Neural progenitor cell (in vitro differentiated cells): ENCODE measurements around the gene CHD6. TPM values are rescaled to one million over a fixed set of nuclear protein-coding genes. Genes with fewer than 3 reads are reported as not detected.

Experiments
- DNase-seq: peaks from one replicate; pipeline ENCODE4 v3.0.0-alpha.2; 2016; ENCODE audit warnings: low spot score
- H2AFZ ChIP-seq: fragments of 200-600 bp; sonication (generic); replicated peaks from 2 replicates; pipeline ENCODE4 v1.6.1; 2016; ENCODE audit warnings: antibody characterized with exemption
- H3F3A ChIP-seq: fragments of 200-600 bp; sonication (generic); 2 replicates; pipeline ENCODE4 v1.6.1; 2016; ENCODE audit warnings: antibody characterized with exemption, low read depth
- H3K27ac ChIP-seq: fragments of 200-600 bp; sonication (generic); 2 replicates; pipeline ENCODE4 v1.5.1; 2016; ENCODE audit warnings: mild to moderate bottlenecking
- H3K27me3 ChIP-seq: fragments of 200-600 bp; sonication (generic); 2 replicates; pipeline ENCODE4 v1.6.1; 2016; ENCODE audit warnings: mild to moderate bottlenecking, moderate library complexity
- H3K36me3 ChIP-seq: fragments of 200-600 bp; sonication (generic); 2 replicates; pipeline ENCODE4 v1.5.1; 2016
- H3K4me1 ChIP-seq: fragments of 200-600 bp; sonication (generic); 2 replicates; pipeline ENCODE4 v1.6.1; 2016; ENCODE audit warnings: mixed run types
- H3K4me2 ChIP-seq: fragments of 200-600 bp; sonication (generic); 2 replicates; pipeline ENCODE4 v1.6.1; 2016
- H3K4me3 ChIP-seq: fragments of 200-600 bp; sonication (generic); 2 replicates; pipeline ENCODE4 v1.5.1; 2016
- H3K79me2 ChIP-seq: fragments of 200-600 bp; sonication (generic); 2 replicates; pipeline ENCODE4 v1.6.1; 2016; ENCODE audit warnings: low read depth
- H3K9ac ChIP-seq: fragments of 200-600 bp; sonication (generic); 2 replicates; pipeline ENCODE4 v1.6.1; 2016
- H3K9me3 ChIP-seq: fragments of 200-600 bp; sonication (generic); 2 replicates; pipeline ENCODE4 v1.5.1; 2016; ENCODE audit warnings: low read depth
- H4K20me1 ChIP-seq: fragments of 200-600 bp; sonication (generic); 2 replicates; pipeline ENCODE4 v1.6.1; 2016; ENCODE audit warnings: low read depth
- H3K27ac Mint-ChIP-seq: 3 replicates; pipeline ENCODE4 v1.8.0; 2021; ENCODE audit warnings: mixed read lengths
- H3K27me3 Mint-ChIP-seq: 2 replicates; pipeline ENCODE4 v1.8.0; 2022; ENCODE audit warnings: low read depth, mild to moderate bottlenecking, inconsistent platforms, moderate library complexity, mixed read lengths; ENCODE audit not compliant: insufficient read depth
- H3K36me3 Mint-ChIP-seq: 3 replicates; pipeline ENCODE4 v1.8.0; 2021; ENCODE audit warnings: mixed read lengths
- H3K4me1 Mint-ChIP-seq: 3 replicates; pipeline ENCODE4 v1.8.0; 2021; ENCODE audit warnings: mixed read lengths
- H3K4me3 Mint-ChIP-seq: 3 replicates; pipeline ENCODE4 v1.8.0; 2021; ENCODE audit warnings: mild to moderate bottlenecking, moderate library complexity, mixed read lengths
- H3K9me3 Mint-ChIP-seq: 3 replicates; pipeline ENCODE4 v1.8.0; 2020; ENCODE audit warnings: mixed read lengths
- CTCF ChIP-seq: fragments of 200-600 bp; sonication (generic); IDR thresholded peaks from 2 replicates; pipeline ENCODE4 v1.5.1; 2017; ENCODE audit warnings: antibody characterized with exemption, mild to moderate bottlenecking
- EZH2 ChIP-seq: fragments of 200-600 bp; sonication (generic); IDR thresholded peaks from 2 replicates; pipeline ENCODE4 v1.6.1; 2017; ENCODE audit warnings: antibody characterized with exemption, mild to moderate bottlenecking, moderate library complexity
- EZH2phosphoT487 ChIP-seq: fragments of 200-600 bp; sonication (generic); IDR thresholded peaks from 2 replicates; pipeline ENCODE4 v1.6.1; 2017; ENCODE audit warnings: antibody characterized with exemption
- total RNA-seq: library from RNA; depleted of rRNA; stranded (reverse); fragments of >200 nt; gene quantifications from 2 replicates; pipeline ENCODE4 v1.2.3, GENCODE V29; 2015; ENCODE audit warnings: low replicate concordance

Gene CHD6
- total RNA-seq, 1 donor from 2014 or later = 76.1 TPM

DNA sequence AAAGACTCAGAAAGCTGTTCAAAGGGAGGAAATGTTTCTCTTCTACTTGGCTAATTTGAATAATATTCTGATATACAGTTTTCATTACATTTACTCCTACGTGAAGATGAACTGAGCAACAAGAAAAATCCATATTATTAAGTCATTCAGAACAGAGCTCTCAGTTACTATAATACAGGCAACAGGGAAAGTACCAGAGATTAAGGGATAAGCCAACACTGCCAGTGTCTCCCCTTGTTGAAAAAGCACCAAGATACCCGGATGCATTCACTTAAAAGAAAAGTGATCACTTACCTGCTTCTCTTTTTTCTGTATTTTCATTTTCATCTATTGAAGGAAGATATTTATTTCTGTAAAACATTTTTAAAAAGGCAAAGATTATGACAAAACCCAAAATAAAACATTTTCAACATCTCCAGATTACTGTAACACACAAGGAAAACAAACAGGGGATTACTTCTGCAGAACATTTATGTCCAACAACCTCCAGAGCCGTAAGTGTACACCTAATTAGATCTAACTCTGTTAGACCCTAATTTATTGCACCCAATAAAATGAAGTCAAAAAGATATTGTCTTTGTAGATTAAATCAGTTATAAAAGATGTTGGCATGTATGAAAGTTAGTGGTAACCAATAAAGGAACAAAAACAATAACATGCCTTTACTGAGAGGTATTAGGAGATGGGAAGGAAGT is 67.0 kb downstream of the CHD6 start:
- Mint-ChIP-seq H3K4me1 (no peaks in the 10 kb centered on the region), H3K36me3 (peaks cover 43% of the 10 kb centered on the region), H3K27ac (no peak overlapping the region), H3K27me3 (peaks cover 4% of the 10 kb centered on the region), H3K9me3 (peaks cover 53% of the 10 kb centered on the region), H3K4me3 (no peak overlapping the region)
- H3K4me1 ChIP-seq = peaks cover 43% of the 10 kb centered on the region
- H3K9me3 ChIP-seq = no peaks in the 10 kb centered on the region
- H2AFZ ChIP-seq = no peak overlapping the region
- H3K36me3 ChIP-seq = no peaks in the 10 kb centered on the region
- H3K9ac ChIP-seq = no peak overlapping the region
- H3F3A ChIP-seq = no peaks in the 10 kb centered on the region
- no peak overlapping the region for H3K27ac ChIP-seq
- H3K4me3 ChIP-seq = no peak overlapping the region
- H3K79me2 ChIP-seq = peaks cover 75% of the 10 kb centered on the region
- TF ChIP-seq EZH2phosphoT487 (no peak), EZH2 (no peak), CTCF (no peak)
- no peak for DNase-seq
- peaks cover 49% of the 10 kb centered on the region for H4K20me1 ChIP-seq
- no peaks in the 10 kb centered on the region for H3K27me3 ChIP-seq
- H3K4me2 ChIP-seq = no peak overlapping the region

DNA sequence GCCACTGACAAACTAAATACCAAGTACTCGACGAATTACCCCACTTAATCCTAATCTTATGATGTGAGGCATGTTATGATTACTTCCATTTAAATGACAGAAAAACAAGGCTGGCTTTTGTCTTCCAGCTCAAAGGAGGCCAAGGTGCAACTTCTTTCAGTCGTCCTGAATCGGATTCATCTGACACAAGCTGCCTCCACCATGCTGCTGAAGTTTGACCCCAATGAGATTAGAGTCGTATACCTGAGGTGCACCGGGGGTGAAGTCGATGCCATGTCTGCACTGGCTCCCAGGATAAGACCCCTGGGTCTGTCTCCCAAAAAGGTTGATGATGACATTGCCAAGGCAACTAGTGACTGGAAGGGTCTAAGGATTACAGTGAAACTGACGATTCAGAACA is 71.0 kb downstream of the CHD6 start:
- no peak overlapping the region for H3K27ac Mint-ChIP-seq
- H4K20me1 ChIP-seq = peaks cover 56% of the 10 kb centered on the region
- H3K9me3 Mint-ChIP-seq = peaks cover 34% of the 10 kb centered on the region

GRCh38 chr20:41546535-41546934 is 71.6 kb downstream of the CHD6 start:
- H4K20me1 ChIP-seq = peaks cover 56% of the 10 kb centered on the region
- H3K9ac ChIP-seq = no peak overlapping the region
- H3K4me3 Mint-ChIP-seq = no peak overlapping the region
- no peaks in the 10 kb centered on the region for H3F3A ChIP-seq
- H3K27ac ChIP-seq = no peak overlapping the region
- H3K9me3 ChIP-seq = no peaks in the 10 kb centered on the region
- peaks cover 4% of the 10 kb centered on the region for H3K36me3 ChIP-seq
- peaks cover 27% of the 10 kb centered on the region for H3K36me3 Mint-ChIP-seq
- peaks cover 94% of the 10 kb centered on the region for H3K79me2 ChIP-seq
- H3K27me3 ChIP-seq = no peaks in the 10 kb centered on the region
- no peak overlapping the region for H3K4me3 ChIP-seq
- TF ChIP-seq EZH2phosphoT487 (no peak), CTCF (no peak), EZH2 (no peak)
- H3K27ac Mint-ChIP-seq = no peak overlapping the region
- H3K27me3 Mint-ChIP-seq = peaks cover 4% of the 10 kb centered on the region
- peaks cover 29% of the 10 kb centered on the region for H3K9me3 Mint-ChIP-seq
- DNase-seq = no peak
- no peak overlapping the region for H3K4me2 ChIP-seq
- peaks cover 30% of the 10 kb centered on the region for H3K4me1 ChIP-seq
- H3K4me1 Mint-ChIP-seq = no peaks in the 10 kb centered on the region
- H2AFZ ChIP-seq = no peak overlapping the region

More for the DNA sequence above, 71.0 kb downstream of the CHD6 start:
- no peak for DNase-seq
- Mint-ChIP-seq H3K27me3 (peaks cover 4% of the 10 kb centered on the region), H3K4me1 (no peaks in the 10 kb centered on the region), H3K4me3 (no peak overlapping the region), H3K36me3 (peaks cover 29% of the 10 kb centered on the region)
- Histone ChIP-seq H3K27ac (no peak overlapping the region), H3F3A (no peaks in the 10 kb centered on the region), H3K4me2 (no peak overlapping the region), H3K9ac (no peak overlapping the region), H3K27me3 (no peaks in the 10 kb centered on the region), H3K36me3 (peaks cover 4% of the 10 kb centered on the region), H3K9me3 (no peaks in the 10 kb centered on the region), H3K79me2 (peaks cover 94% of the 10 kb centered on the region), H2AFZ (no peak overlapping the region), H3K4me3 (no peak overlapping the region), H3K4me1 (peaks cover 37% of the 10 kb centered on the region)
- TF ChIP-seq CTCF = no peak
